Keratinocyte (primary cell): ENCODE measurements around the gene PPP1R12C. TPM values are rescaled to one million over a fixed set of nuclear protein-coding genes. Genes with fewer than 3 reads are reported as not detected.

Experiments used
- DNase-seq: peaks from one replicate; pipeline ENCODE4 v3.0.0-alpha.2; 2011; ENCODE audit warnings: low read depth, missing footprints, low spot score
- FAIRE-seq: peaks from 2 replicates; lab custom pipeline; 2011; peaks lifted over from hg19 to GRCh38; lab: Jason Lieb, UNC
- H2AFZ ChIP-seq: 2 replicates; pipeline ENCODE4 v1.6.0; 2012; ENCODE audit warnings: low read length, control low read depth, inconsistent platforms; ENCODE audit not compliant: control insufficient read depth
- H3K27ac ChIP-seq: 2 replicates; pipeline ENCODE4 v1.5.1; 2011; ENCODE audit warnings: low read length; ENCODE audit not compliant: control insufficient read depth, insufficient read depth
- H3K27me3 ChIP-seq: 3 replicates; pipeline ENCODE4 v1.6.0; 2011; ENCODE audit warnings: low read length; ENCODE audit not compliant: control insufficient read depth, insufficient read depth; ENCODE audit errors: extremely low read depth
- H3K36me3 ChIP-seq, 2 experiments: 2 replicates in 1 of 2; 3 replicates in 1 of 2; pipeline ENCODE4 v1.5.1; 2011; ENCODE audit warnings: low read length in 2 of 2, mild to moderate bottlenecking in 1 of 2; ENCODE audit not compliant: control insufficient read depth in 2 of 2, insufficient read depth in 2 of 2; ENCODE audit errors: extremely low read depth in 1 of 2
- H3K4me1 ChIP-seq: 3 replicates; pipeline ENCODE4 v1.5.1; 2011; ENCODE audit warnings: low read length; ENCODE audit not compliant: control insufficient read depth, insufficient read depth; ENCODE audit errors: extremely low read depth
- H3K4me2 ChIP-seq: 3 replicates; pipeline ENCODE4 v1.6.0; 2011; ENCODE audit warnings: low read depth, low read length; ENCODE audit not compliant: control insufficient read depth, insufficient read depth; ENCODE audit errors: extremely low read depth
- H3K4me3 ChIP-seq, 3 experiments: fragments of 200-600 bp in 1 of 3; sonication (generic) in 1 of 3; 2 replicates in 2 of 3; 3 replicates in 1 of 3; pipeline ENCODE4 v1.5.1; 2011 to 2016; ENCODE audit warnings: low read length in 3 of 3, mild to moderate bottlenecking in 3 of 3, control low read depth in 2 of 3, inconsistent platforms in 1 of 3, low read depth in 1 of 3, mixed read lengths in 1 of 3, mixed run types in 1 of 3, moderate library complexity in 1 of 3; ENCODE audit not compliant: control insufficient read depth in 2 of 3, insufficient read depth in 2 of 3; ENCODE audit errors: extremely low read depth in 1 of 3
- H3K79me2 ChIP-seq: 2 replicates; pipeline ENCODE4 v1.6.0; 2012; ENCODE audit warnings: low read length; ENCODE audit not compliant: control insufficient read depth, insufficient read depth
- H3K9ac ChIP-seq: 3 replicates; pipeline ENCODE4 v1.6.0; 2011; ENCODE audit warnings: low read length; ENCODE audit not compliant: control insufficient read depth, insufficient read depth; ENCODE audit errors: extremely low read depth
- H3K9me1 ChIP-seq: 3 replicates; pipeline ENCODE4 v1.6.0; 2011; ENCODE audit warnings: low read length; ENCODE audit not compliant: control insufficient read depth, insufficient read depth; ENCODE audit errors: extremely low read depth
- H3K9me3 ChIP-seq: 2 replicates; pipeline ENCODE4 v1.5.1; 2012; ENCODE audit warnings: low read depth, low read length; ENCODE audit not compliant: control insufficient read depth
- H4K20me1 ChIP-seq: 3 replicates; pipeline ENCODE4 v1.6.0; 2011; ENCODE audit warnings: low read length; ENCODE audit not compliant: control insufficient read depth, insufficient read depth; ENCODE audit errors: extremely low read depth
- EZH2 ChIP-seq: IDR thresholded peaks from one replicate; pipeline ENCODE4 v1.6.1; 2012; ENCODE audit warnings: inconsistent platforms, mild to moderate bottlenecking, low read length, moderate library complexity
- dilution Hi-C: fragments of 300-500 bp; cut with MboI; formaldehyde crosslinking; loops from one replicate; pipeline ENCODE4 v1.7.0; 2020; ENCODE audit warnings: low sequenced_read_pairs; ENCODE audit not compliant: extremely low pct_ligation_motif_present
- polyA plus RNA-seq, 5 experiments: library from polyadenylated mRNA; depleted of rRNA in 3 of 5; stranded (reverse) in 3 of 5; stranded (forward) in 1 of 5; unstranded in 1 of 5; fragments of >200 nt; gene quantifications; 1 replicate in 1 of 5; 2 replicates in 3 of 5; 3 replicates in 1 of 5; pipeline versions ENCODE4 v1.2.1 to v1.2.3, GENCODE V29; 2011 to 2012; ENCODE audit warnings: missing spikeins in 2 of 5, low read depth in 1 of 5, low replicate concordance in 1 of 5
- TF ChIP-seq, protein P1 (sequence below), 3 experiments: IDR thresholded peaks in 1 of 3; conservative IDR thresholded peaks in 1 of 3; optimal IDR thresholded peaks in 1 of 3; 2 replicates in 2 of 3; 3 replicates in 1 of 3; pipeline versions ENCODE3 to v1.5.1; 2011; ENCODE audit warnings: low read length in 3 of 3, mild to moderate bottlenecking in 3 of 3, moderate library complexity in 2 of 3, control low read depth in 1 of 3, inconsistent platforms in 1 of 3; ENCODE audit not compliant: insufficient read depth in 2 of 3; ENCODE audit errors: extremely low read depth in 1 of 3

The PPP1R12C gene
- polyA plus RNA-seq, 1 donor (not counting 4 experiments of a cell fraction or from before 2014, with no cell fraction given): 24.7 TPM

DNA sequence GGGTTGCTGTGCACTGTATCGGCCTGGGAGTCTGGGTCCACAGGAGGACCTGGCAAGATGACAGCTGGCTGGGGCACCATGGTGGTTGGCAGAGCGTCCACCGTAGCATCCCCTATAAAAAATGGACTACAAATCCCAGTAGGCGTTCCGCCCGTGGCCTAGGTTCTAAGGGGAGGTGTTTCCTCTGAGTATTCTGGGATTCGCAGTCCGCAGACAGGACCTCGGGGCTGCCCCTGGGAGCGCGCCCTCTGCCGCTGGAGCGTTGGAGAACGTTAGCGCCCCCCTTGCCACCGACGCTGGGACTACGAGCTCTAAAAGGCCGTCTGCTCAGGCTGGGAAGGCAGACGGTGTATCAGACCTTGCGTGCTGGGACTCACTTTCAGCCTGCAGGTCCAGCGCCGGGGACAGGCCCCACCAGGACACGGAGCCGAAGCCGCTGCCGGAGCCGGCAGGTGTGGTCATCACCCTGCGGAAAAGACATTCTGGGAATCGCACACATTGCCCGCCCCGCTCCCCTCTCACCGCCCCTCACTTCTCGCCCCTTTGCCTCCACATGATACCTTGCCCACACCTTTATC lies 48.6 kb upstream of the PPP1R12C start:
- Histone ChIP-seq H3K4me3 (peak overlapping the region; percentile 73 to 79 (median 76)), H3K9me3 (no peaks in the 10 kb centered on the region), H3K36me3 (no peaks in the 10 kb centered on the region), H3K4me2 (peak overlapping the region; percentile 93), H4K20me1 (no peaks in the 10 kb centered on the region), H3K9me1 (no peaks in the 10 kb centered on the region), H3K9ac (peak overlapping the region; percentile 25), H3K4me1 (peaks cover 10% of the 10 kb centered on the region), H3K27me3 (no peaks in the 10 kb centered on the region), H2AFZ (peak overlapping the region; percentile 92), H3K27ac (no peak overlapping the region), H3K79me2 (no peaks in the 10 kb centered on the region)
- no peak for TF ChIP-seq EZH2
- TF ChIP-seq, protein P1, sequence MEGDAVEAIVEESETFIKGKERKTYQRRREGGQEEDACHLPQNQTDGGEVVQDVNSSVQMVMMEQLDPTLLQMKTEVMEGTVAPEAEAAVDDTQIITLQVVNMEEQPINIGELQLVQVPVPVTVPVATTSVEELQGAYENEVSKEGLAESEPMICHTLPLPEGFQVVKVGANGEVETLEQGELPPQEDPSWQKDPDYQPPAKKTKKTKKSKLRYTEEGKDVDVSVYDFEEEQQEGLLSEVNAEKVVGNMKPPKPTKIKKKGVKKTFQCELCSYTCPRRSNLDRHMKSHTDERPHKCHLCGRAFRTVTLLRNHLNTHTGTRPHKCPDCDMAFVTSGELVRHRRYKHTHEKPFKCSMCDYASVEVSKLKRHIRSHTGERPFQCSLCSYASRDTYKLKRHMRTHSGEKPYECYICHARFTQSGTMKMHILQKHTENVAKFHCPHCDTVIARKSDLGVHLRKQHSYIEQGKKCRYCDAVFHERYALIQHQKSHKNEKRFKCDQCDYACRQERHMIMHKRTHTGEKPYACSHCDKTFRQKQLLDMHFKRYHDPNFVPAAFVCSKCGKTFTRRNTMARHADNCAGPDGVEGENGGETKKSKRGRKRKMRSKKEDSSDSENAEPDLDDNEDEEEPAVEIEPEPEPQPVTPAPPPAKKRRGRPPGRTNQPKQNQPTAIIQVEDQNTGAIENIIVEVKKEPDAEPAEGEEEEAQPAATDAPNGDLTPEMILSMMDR (optimal IDR thresholded peaks at IDR 0.05 in 1 of 3, IDR thresholded peaks at IDR 0.05 in 1 of 3, conservative IDR thresholded peaks at IDR 0.05 in 1 of 3; ENCODE audit: extremely low read depth in 1 of 3, insufficient read depth in 2 of 3, low read length in 3 of 3): peak; percentile 65 to 83 (median 78)
- FAIRE-seq (no peak), DNase-seq (no peak)
- dilution Hi-C loops: no loop called here

DNA sequence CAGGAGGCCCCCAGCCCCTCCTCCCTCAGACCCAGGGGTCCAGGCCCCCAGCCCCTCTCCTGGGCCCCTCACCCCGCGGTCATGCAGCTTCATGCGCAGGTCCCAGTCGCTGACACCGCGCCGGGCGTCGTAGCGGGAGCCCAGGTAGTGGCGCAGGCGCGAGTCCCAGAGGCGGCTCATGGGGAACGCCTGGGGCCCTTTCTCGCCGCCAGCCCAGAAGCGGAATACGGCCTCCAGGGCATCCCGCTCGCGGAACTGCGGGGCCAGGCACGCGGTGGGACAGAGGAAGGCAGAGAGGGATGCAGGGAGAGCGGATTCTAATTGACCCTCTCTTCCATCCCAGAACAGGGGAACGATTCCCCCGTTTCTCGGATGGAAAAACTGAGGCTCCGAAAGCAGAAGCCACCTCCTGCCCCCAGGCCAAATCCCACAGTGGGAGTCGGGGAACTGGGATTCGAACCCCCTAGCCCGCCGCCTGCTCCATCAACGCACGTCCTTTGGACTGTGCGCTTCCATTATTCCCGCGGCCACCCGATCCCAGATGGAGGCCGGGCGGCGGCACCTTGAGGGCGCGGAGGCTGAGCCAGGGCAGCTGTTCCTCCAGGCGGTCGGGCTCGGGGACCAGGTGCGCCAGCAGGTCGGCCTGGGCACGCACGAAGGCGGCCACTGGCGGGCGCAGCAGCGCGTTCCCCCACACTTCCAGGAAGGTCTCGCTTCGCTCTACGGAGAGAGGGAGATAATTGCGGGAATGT lies 44.3 kb upstream of the PPP1R12C start:
- H3K9me1 ChIP-seq: no peaks in the 10 kb centered on the region
- dilution Hi-C loops: no loop called here
- H3K4me1 ChIP-seq: peaks cover 23% of the 10 kb centered on the region
- H3K4me3 ChIP-seq: no peak overlapping the region
- H3K79me2 ChIP-seq: no peaks in the 10 kb centered on the region
- DNase-seq (no peak), FAIRE-seq (no peak)
- H3K9ac ChIP-seq: no peak overlapping the region
- H4K20me1 ChIP-seq: no peaks in the 10 kb centered on the region
- H3K4me2 ChIP-seq: no peak overlapping the region
- H3K36me3 ChIP-seq: no peaks in the 10 kb centered on the region
- H3K27me3 ChIP-seq: no peaks in the 10 kb centered on the region
- no peak overlapping the region for H3K27ac ChIP-seq
- TF ChIP-seq, protein P1 (optimal IDR thresholded peaks at IDR 0.05 in 1 of 3, IDR thresholded peaks at IDR 0.05 in 1 of 3, conservative IDR thresholded peaks at IDR 0.05 in 1 of 3; ENCODE audit: extremely low read depth in 1 of 3, insufficient read depth in 2 of 3, low read length in 3 of 3): no peak
- TF ChIP-seq EZH2: no peak
- no peaks in the 10 kb centered on the region for H3K9me3 ChIP-seq
- H2AFZ ChIP-seq: no peak overlapping the region
